ENCODE results near the gene DIS3L2. TPM values are rescaled to one million over a fixed set of nuclear protein-coding genes. Genes with fewer than 3 reads are reported as not detected.

The DIS3L2 gene
- total RNA-seq, 2 donors from 2014 or later: 39.5 to 42.4 TPM

DNA sequence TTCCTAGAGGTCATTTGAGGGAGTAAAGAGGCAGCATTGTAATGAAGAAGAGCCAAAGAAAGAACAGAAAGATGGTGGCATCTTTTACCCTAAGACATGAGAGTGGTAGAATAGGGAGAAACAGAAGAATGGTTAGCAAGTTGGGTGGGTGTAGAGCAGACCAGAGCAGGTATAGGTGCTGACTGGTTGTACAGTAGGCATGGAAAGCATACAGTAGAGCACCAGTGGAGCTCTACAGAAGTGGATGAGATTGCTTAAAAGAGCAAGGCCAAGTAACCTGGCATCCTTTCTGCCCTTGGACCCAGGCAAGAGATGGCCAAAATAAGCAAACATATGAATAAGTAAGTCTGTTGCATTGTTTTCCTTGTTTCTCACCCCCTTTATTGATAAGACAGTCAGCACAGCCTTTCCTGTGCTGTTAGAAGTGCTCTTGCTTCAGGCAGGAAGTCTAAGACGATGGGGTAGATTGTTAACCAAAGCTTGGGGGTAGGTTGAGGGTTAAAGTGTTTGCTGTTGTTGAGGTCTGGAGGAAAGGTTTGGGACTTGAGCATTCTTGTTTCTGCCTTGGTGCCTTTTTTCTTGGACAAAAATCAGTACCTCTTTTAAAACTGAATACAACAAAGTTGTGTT, 76.9 kb downstream of the DIS3L2 start:
- WGBS, 2 experiments (ENCODE audit: insufficient coverage in 1 of 2, insufficient read length in 1 of 2): 67 to 78% methylated on average over 1 of the region's 1 CpG
- TF ChIP-seq, protein P1, sequence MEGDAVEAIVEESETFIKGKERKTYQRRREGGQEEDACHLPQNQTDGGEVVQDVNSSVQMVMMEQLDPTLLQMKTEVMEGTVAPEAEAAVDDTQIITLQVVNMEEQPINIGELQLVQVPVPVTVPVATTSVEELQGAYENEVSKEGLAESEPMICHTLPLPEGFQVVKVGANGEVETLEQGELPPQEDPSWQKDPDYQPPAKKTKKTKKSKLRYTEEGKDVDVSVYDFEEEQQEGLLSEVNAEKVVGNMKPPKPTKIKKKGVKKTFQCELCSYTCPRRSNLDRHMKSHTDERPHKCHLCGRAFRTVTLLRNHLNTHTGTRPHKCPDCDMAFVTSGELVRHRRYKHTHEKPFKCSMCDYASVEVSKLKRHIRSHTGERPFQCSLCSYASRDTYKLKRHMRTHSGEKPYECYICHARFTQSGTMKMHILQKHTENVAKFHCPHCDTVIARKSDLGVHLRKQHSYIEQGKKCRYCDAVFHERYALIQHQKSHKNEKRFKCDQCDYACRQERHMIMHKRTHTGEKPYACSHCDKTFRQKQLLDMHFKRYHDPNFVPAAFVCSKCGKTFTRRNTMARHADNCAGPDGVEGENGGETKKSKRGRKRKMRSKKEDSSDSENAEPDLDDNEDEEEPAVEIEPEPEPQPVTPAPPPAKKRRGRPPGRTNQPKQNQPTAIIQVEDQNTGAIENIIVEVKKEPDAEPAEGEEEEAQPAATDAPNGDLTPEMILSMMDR (conservative IDR thresholded peaks at IDR 0.05): no peak
- H3K27ac Mint-ChIP-seq: no peak overlapping the region
- Histone ChIP-seq H3K4me1 (ENCODE audit: control insufficient read depth, insufficient read depth, low read length) (no peaks in the 10 kb centered on the region), H3K9me3 (ENCODE audit: control insufficient read depth, low read length) (peaks cover 10% of the 10 kb centered on the region), H3K4me3 (ENCODE audit: low read length) (no peak overlapping the region), H3K27me3 (ENCODE audit: control insufficient read depth, insufficient read depth, low read length, poor library complexity, severe bottlenecking) (no peaks in the 10 kb centered on the region), H3K27ac (ENCODE audit: low read depth, low read length) (no peak overlapping the region), H3K36me3 (ENCODE audit: control insufficient read depth, insufficient read depth, low read length) (no peaks in the 10 kb centered on the region), H3K9ac (ENCODE audit: extremely low read depth, low read length, poor library complexity, severe bottlenecking) (no peak overlapping the region)
- H3K4me1 Mint-ChIP-seq: peaks cover 15% of the 10 kb centered on the region
- H3K4me3 Mint-ChIP-seq: no peak overlapping the region
- peaks cover 33% of the 10 kb centered on the region for H3K9me3 Mint-ChIP-seq
- peaks cover 38% of the 10 kb centered on the region for H3K36me3 Mint-ChIP-seq (ENCODE audit: low read depth)
- no peaks in the 10 kb centered on the region for H3K27me3 Mint-ChIP-seq (ENCODE audit: insufficient read depth)
- DNase-seq: no peak

DNA sequence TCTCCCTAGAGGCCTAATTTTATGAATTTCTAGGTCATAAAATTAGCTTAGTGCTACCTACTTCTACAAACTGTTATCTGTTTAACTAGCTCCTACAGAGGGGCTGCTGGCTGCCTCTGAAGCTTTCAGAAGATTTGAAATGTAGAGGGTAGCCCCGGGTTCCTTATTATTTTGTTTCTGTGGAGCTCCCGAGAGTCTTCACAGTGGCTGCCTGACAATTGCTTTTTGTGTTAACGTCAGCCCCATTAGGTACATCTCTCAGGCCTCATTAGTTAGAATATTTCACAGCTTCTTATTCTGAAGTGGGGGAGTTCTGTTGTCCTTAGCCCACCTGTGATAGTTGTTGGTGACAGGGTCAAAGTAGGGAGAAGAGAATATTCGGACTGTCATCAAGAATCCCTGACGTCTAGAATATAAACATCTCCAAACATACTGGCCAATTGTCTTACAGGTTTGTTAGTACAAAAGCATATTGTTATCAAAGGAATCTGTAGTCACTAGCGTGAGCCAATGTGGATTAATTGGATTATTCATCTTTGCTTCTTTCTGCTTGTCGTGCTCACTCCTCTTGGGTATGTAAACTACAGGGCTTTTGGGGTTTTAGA, 77.5 kb downstream of the DIS3L2 start:
- TF ChIP-seq, protein P1 (conservative IDR thresholded peaks at IDR 0.05): no peak
- Histone ChIP-seq H3K9ac (ENCODE audit: extremely low read depth, low read length, poor library complexity, severe bottlenecking) (no peak overlapping the region), H3K27me3 (ENCODE audit: control insufficient read depth, insufficient read depth, low read length, poor library complexity, severe bottlenecking) (no peaks in the 10 kb centered on the region), H3K9me3 (ENCODE audit: control insufficient read depth, low read length) (peaks cover 10% of the 10 kb centered on the region), H3K4me3 (ENCODE audit: low read length) (no peak overlapping the region), H3K27ac (ENCODE audit: low read depth, low read length) (no peak overlapping the region), H3K36me3 (ENCODE audit: control insufficient read depth, insufficient read depth, low read length) (no peaks in the 10 kb centered on the region), H3K4me1 (ENCODE audit: control insufficient read depth, insufficient read depth, low read length) (no peaks in the 10 kb centered on the region)
- no peak for DNase-seq
- Mint-ChIP-seq H3K36me3 (ENCODE audit: low read depth) (peaks cover 32% of the 10 kb centered on the region), H3K27me3 (ENCODE audit: insufficient read depth) (no peaks in the 10 kb centered on the region), H3K9me3 (peaks cover 33% of the 10 kb centered on the region), H3K27ac (peak overlapping the region; percentile 41), H3K4me1 (peaks cover 15% of the 10 kb centered on the region), H3K4me3 (no peak overlapping the region)
- WGBS, 2 experiments (ENCODE audit: insufficient coverage in 1 of 2, insufficient read length in 1 of 2): 76 to 93% methylated on average over 5 to 6 of the region's 7 CpGs

DNA sequence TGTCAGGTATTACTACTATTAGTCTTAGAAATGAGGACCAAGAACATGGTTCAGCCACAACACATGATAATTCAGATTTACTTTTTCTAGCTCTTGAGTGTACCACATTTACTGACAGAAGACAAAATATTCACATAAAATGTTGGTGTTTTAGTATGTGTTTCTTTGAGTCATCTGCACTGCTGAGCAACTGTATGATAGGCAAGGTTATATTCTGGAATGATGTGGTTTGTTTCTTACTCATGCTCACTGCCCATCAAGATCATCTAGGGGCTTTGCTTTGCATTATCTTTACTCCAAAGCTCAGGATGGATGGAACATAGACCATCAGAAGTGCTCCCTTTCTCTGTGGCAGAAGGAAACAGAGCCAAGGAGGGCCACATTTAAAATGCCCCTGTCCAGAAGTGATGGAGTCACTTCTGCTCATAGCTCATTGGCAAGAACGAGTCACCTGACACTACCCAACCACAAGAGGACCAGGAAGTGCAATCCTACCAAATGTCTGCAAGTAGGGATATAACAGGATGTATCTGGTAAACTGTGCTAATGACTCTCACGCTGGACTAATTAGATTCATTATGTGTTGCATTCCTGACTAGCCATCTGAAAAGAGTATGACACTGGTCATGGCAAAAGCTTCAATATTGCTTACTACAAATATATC, 81.5 kb downstream of the DIS3L2 start:
- Histone ChIP-seq H3K9ac (ENCODE audit: extremely low read depth, low read length, poor library complexity, severe bottlenecking) (no peak overlapping the region), H3K27ac (ENCODE audit: low read depth, low read length) (no peak overlapping the region), H3K4me3 (ENCODE audit: low read length) (no peak overlapping the region), H3K9me3 (ENCODE audit: control insufficient read depth, low read length) (no peaks in the 10 kb centered on the region), H3K36me3 (ENCODE audit: control insufficient read depth, insufficient read depth, low read length) (no peaks in the 10 kb centered on the region), H3K27me3 (ENCODE audit: control insufficient read depth, insufficient read depth, low read length, poor library complexity, severe bottlenecking) (no peaks in the 10 kb centered on the region), H3K4me1 (ENCODE audit: control insufficient read depth, insufficient read depth, low read length) (no peaks in the 10 kb centered on the region)
- H3K4me1 Mint-ChIP-seq: peaks cover 13% of the 10 kb centered on the region
- WGBS, 2 experiments (ENCODE audit: insufficient coverage in 1 of 2, insufficient read length in 1 of 2): 95 to 100% methylated on average over 1 to 2 of the region's 2 CpGs
- no peak overlapping the region for H3K4me3 Mint-ChIP-seq
- peaks cover under 1% of the 10 kb centered on the region for H3K9me3 Mint-ChIP-seq
- TF ChIP-seq, protein P1 (conservative IDR thresholded peaks at IDR 0.05): no peak
- no peaks in the 10 kb centered on the region for H3K27me3 Mint-ChIP-seq (ENCODE audit: insufficient read depth)
- H3K27ac Mint-ChIP-seq: no peak overlapping the region
- H3K36me3 Mint-ChIP-seq (ENCODE audit: low read depth): peaks cover 8% of the 10 kb centered on the region
- DNase-seq: no peak

Measured in endodermal cell (in vitro differentiated cells).